GM06990 (cell line): ENCODE measurements around the gene SRSF3.
"Not testable (repeated sequence)": the region's sequence is repeated elsewhere in the genome, so short reads cannot be mapped to it uniquely, and the experiment has no call there.

ENCODE experiments used
- DNase-seq: peaks from one replicate; pipeline ENCODE4 v3.0.0-alpha.2; 2011; ENCODE audit not compliant: insufficient read length; ENCODE audit errors: extremely low read depth
- H3K27me3 ChIP-seq: replicated peaks from 2 replicates; pipeline ENCODE4 v1.6.0; 2011; ENCODE audit warnings: low read length; ENCODE audit not compliant: control insufficient read depth, insufficient read depth
- H3K36me3 ChIP-seq: 2 replicates; pipeline ENCODE4 v1.5.1; 2011; ENCODE audit warnings: low read length; ENCODE audit not compliant: control insufficient read depth, insufficient read depth
- H3K4me3 ChIP-seq: replicated peaks from 2 replicates; pipeline ENCODE4 v1.5.1; 2011; ENCODE audit warnings: low read depth, mild to moderate bottlenecking, control low read depth, low read length
- TF ChIP-seq, protein P1 (sequence below): IDR thresholded peaks from 2 replicates; pipeline ENCODE4 v1.5.1; 2011; ENCODE audit warnings: low read length, control low read depth, mild to moderate bottlenecking, inconsistent platforms; ENCODE audit not compliant: insufficient read depth, poor library complexity, severe bottlenecking

SRSF3 gene

DNA sequence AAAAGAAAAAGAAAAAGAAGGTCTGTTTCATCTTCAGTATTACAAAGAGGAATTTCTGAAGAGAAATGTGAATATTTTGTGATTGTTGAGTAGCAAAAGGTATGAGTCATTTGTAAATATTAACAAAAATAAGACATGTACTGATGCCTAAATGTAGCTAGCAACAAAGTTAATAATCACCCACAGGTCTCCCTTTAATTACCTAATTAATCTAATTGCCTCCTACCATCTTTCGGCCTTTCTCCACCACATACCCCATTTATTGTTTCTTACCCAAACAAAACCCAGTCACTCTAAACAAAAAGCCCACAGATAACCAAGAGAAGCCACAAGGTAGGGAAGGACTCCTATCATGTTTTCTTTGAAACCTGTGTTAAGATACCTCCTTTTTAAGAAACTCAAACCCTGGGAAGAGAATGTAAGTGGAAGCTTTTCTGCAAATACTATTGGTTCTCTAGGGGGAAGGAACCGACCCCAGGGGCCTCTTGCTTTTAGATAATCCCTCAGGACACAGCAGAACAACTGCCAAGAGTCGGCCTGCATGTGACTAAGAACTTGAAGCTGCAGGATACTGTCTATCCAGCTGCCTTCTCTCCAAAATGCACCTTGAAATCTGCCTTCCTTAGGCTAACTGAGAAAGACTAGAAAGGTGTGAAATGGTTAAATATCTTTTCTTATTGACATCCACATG lies 30.8 kb upstream of the SRSF3 start:
- Histone ChIP-seq H3K27me3 (no peaks in the 10 kb centered on the region; the same call in 1 of the 2 replicates), H3K4me3 (no peak overlapping the region), H3K36me3 (no peaks in the 10 kb centered on the region)
- no peak for DNase-seq
- TF ChIP-seq, protein P1, sequence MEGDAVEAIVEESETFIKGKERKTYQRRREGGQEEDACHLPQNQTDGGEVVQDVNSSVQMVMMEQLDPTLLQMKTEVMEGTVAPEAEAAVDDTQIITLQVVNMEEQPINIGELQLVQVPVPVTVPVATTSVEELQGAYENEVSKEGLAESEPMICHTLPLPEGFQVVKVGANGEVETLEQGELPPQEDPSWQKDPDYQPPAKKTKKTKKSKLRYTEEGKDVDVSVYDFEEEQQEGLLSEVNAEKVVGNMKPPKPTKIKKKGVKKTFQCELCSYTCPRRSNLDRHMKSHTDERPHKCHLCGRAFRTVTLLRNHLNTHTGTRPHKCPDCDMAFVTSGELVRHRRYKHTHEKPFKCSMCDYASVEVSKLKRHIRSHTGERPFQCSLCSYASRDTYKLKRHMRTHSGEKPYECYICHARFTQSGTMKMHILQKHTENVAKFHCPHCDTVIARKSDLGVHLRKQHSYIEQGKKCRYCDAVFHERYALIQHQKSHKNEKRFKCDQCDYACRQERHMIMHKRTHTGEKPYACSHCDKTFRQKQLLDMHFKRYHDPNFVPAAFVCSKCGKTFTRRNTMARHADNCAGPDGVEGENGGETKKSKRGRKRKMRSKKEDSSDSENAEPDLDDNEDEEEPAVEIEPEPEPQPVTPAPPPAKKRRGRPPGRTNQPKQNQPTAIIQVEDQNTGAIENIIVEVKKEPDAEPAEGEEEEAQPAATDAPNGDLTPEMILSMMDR, result no peak

DNA sequence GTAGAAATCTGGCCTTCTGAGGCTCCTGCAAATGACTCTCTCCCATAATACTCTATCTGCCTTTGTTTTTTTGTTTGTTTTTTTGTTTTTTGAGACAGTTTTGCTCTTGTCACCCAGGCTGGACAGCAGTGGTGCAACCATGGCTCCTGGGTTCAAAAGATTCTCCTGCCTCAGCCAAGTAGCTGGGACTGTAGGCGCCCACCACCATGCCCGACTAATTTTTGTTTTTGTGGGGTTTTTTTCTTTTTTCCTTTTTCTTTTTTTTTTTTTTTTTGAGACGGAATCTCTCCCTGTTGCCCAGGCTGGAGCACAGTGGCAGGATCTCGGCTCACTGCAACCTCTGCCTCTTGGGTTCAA lies 30.3 kb upstream of the SRSF3 start:
- no peaks in the 10 kb centered on the region; the same call in 1 of the 2 replicates for H3K27me3 ChIP-seq
- no peak for DNase-seq
- TF ChIP-seq, protein P1, result no peak
- H3K36me3 ChIP-seq, result no peaks in the 10 kb centered on the region
- H3K4me3 ChIP-seq, result no peak overlapping the region

DNA sequence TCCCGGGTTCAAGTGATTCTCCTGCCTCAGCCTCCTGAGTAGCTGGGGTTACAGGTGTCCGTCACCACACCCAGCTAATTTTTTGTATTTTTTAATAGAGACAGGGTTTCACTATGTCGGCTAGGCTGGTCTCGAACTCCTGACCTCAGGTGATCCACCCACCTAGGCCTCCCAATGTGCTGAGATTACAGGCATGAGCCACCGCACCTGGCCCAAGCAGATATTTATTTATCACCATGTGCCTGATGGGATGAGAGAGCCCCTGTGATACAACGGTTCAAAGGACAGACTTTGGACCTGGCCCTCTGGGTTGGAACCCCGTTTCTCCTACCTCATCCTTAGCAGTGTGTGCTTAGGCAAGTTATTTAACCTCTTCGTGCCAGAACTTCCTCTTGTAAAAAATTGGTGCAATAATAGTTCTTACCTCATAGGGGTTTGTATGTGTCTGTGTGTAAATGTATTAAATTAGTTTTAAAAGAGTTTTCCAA lies 27.7 kb upstream of the SRSF3 start:
- TF ChIP-seq, protein P1, result no peak
- no peaks in the 10 kb centered on the region for H3K36me3 ChIP-seq
- no peak for DNase-seq
- H3K4me3 ChIP-seq, result no peak overlapping the region
- no peaks in the 10 kb centered on the region; the same call in 1 of the 2 replicates for H3K27me3 ChIP-seq

DNA sequence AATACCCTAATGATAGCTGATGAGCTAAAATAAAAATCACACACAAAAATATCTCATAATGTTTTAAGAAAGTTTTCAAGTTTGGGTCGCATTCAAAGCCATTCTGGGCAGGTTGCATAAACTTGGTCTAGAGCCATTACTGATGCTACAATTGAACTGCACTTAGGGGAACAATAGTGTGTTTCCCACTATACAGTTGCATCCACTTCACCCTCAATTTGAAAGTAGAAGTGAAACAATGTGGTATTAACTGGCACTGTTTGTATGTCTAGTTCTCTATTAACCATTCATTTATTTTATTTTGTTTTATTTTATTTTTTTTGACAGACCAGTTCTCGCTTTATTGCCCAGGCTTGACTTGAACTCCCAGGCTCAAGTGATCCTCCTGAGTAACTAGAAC lies 23.9 kb upstream of the SRSF3 start:
- Histone ChIP-seq H3K36me3 (no peaks in the 10 kb centered on the region), H3K4me3 (no peak overlapping the region), H3K27me3 (no peaks in the 10 kb centered on the region)
- TF ChIP-seq, protein P1, result no peak
- DNase-seq, result no peak

DNA sequence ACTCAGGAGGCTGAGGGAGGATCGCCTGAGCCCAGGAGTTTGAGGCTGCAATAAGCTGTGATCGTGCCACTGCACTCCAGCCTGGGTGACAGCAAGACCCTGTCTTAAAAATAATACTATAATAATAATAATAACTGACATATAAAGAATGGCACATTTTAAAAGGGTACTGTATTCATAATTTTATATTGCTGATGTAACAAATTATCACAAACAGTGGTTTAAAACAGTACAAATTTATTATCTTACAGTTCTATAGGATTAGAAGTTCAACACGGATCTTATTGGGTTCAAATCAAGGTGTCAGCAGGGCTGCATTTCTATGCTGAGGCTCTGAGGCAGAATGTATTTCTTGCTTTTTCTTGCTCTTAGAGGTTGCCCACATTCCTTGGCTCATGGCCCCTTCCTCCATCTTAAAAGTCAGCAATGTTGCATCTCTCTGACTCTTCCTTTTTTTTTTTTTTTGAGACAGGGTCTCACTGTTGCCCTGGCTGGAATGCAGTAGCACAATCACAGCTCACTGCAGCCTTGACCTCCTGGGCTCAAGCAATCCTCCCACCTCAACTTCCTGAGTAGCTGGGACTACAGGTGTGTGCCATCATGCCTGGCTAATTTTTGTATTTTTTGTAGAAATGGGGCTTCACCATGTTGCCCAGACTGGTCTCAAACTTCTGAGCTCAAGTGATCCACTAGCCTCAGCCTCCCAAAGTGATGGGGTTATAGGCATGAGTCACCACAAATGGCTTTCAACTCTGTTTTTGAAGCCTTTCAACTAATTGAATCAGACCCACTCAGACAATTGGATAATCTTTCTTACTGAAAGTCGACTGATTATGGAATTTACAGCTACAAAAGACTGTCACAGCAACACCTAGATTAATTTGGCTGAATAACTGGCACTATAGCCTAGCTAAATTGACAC lies 22.8 kb upstream of the SRSF3 start:
- TF ChIP-seq, protein P1, result no peak
- Histone ChIP-seq H3K36me3 (no peaks in the 10 kb centered on the region), H3K27me3 (no peaks in the 10 kb centered on the region), H3K4me3 (no peak overlapping the region)
- DNase-seq, result no peak

DNA sequence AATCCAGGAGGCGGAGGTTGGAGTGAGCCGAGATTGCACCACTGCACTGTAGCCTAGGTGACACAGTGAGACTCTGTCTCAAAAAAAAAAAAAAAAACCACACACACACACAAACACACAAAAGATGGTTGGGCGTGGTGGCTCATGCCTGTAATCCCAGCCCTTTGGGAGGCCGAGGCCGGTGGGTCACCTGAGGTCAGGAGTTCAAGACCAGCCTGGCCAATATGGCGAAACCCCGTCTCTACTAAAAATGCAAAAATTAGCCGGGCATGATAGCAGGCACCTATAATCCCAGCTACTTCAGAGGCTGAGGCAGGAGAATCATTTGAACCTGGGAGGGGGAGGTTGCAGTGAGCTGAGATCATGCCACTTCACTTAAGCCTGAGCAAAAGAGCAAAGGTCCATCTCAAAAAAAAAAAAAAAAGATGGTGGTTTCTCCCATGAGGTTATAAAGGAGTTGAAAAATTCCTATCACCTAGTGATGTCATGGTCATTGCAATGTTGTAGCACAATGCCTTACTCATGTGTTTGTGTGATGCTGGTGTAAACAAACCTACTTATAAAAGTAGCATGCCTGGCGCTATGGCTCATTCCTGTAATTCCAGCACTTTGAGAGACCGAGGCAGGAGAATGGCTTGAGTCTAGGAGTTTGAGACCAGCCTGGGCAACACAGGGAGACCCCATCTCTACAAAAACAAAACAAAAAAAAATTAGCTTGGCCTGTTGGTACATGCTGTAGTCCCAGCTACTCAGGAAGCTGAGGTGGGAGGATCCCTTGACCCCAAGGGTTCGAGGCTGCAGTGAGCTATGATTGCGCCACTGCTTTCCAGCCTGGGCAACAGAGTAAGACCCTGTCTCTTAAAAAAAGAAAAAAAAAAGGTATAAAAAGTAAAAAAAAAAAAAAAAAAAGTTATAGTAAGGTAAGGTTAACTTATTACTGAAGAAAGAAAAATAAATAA lies 21.5 kb upstream of the SRSF3 start:
- H3K27me3 ChIP-seq, H3K36me3 ChIP-seq, H3K4me3 ChIP-seq, DNase-seq: not testable (repeated sequence)
